ENCODE results near the gene PDZRN3. TPM values are rescaled to one million over a fixed set of nuclear protein-coding genes. Genes with fewer than 3 reads are reported as not detected.

PDZRN3 gene
- total and polyA plus RNA-seq, 2 donors (not counting 3 experiments of a cell fraction or from before 2014, with no cell fraction given) = not detected

GRCh38 chr3:73543412-73543811 lies 81.3 kb downstream of the PDZRN3 start:
- POLR2A ChIA-PET = no interaction called here
- no peaks in the 10 kb centered on the region for H3K36me3 ChIP-seq (ENCODE audit: control insufficient read depth in 2 of 2, extremely low read depth in 1 of 2, insufficient read depth in 2 of 2, low read length in 2 of 2)
- H3K4me3 ChIP-seq (replicated peaks in 1 of 3; ENCODE audit: insufficient read depth in 1 of 3, low read depth in 1 of 3, low read length in 3 of 3) = no peak overlapping the region
- no peaks in the 10 kb centered on the region for H3K4me1 ChIP-seq (ENCODE audit: control insufficient read depth, extremely low read depth, insufficient read depth, low read length)
- H3K9me1 ChIP-seq (replicated peaks; ENCODE audit: control insufficient read depth, extremely low read depth, insufficient read depth, low read length) = no peaks in the 10 kb centered on the region
- H3K27ac ChIP-seq (ENCODE audit: insufficient read depth, low read depth, low read length) = no peak overlapping the region
- H3K27me3 ChIP-seq (ENCODE audit: control insufficient read depth in 2 of 2, insufficient read depth in 2 of 2, low read length in 2 of 2) = no peaks in the 10 kb centered on the region
- H3K9ac ChIP-seq (replicated peaks; ENCODE audit: extremely low read depth, insufficient read depth, low read length) = no peak overlapping the region
- CTCF ChIA-PET = no interaction called here
- BruUV-seq (replicated peaks) = no TSS peak
- no peaks in the 10 kb centered on the region for H4K20me1 ChIP-seq (replicated peaks; ENCODE audit: control insufficient read depth, extremely low read depth, insufficient read depth, low read length)
- TF ChIP-seq EZH2 (IDR thresholded peaks at IDR 0.05; ENCODE audit: borderline replicate concordance, low read depth, low read length, severe bottlenecking) (no peak), POLR2A (IDR thresholded peaks at IDR 0.05; ENCODE audit: low read depth, low read length) (no peak), GATA2 (IDR thresholded peaks at IDR 0.05; ENCODE audit: insufficient read depth, insufficient read length, low read depth, low read length) (no peak), MYC (IDR thresholded peaks at IDR 0.05; ENCODE audit: low read depth, low read length) (no peak), POLR2AphosphoS5 (IDR thresholded peaks at IDR 0.05; ENCODE audit: insufficient read depth, low read depth, low read length) (no peak)
- no peaks in the 10 kb centered on the region for H3K9me3 ChIP-seq (replicated peaks; ENCODE audit: control insufficient read depth, insufficient read depth, low read length)
- dilution Hi-C loops (cut with MboI; ENCODE audit: extremely low pct_ligation_motif_present, low sequenced_read_pairs) (no loop called here), intact Hi-C loops (cut with micrococcal nuclease) (no loop called here)
- no peaks in the 10 kb centered on the region for H3K79me2 ChIP-seq (ENCODE audit: control insufficient read depth, insufficient read depth, low read length)
- H2AFZ ChIP-seq (ENCODE audit: low read depth, low read length) = no peak overlapping the region
- H3K4me2 ChIP-seq (ENCODE audit: insufficient read depth, low read length) = no peak overlapping the region
- DNase-seq (ENCODE audit: low read depth, low spot score) (no peak), FAIRE-seq (no peak)

GRCh38 chr3:73542136-73542535 lies 82.6 kb downstream of the PDZRN3 start:
- BruUV-seq (replicated peaks) = no TSS peak
- POLR2A ChIA-PET = no interaction called here

More at GRCh38 chr3:73542136-73542535, 82.6 kb downstream of the PDZRN3 start:
- H3K9me1 ChIP-seq (replicated peaks; ENCODE audit: control insufficient read depth, extremely low read depth, insufficient read depth, low read length) = no peaks in the 10 kb centered on the region
- intact Hi-C loops (cut with micrococcal nuclease) = no loop called here
- no peak overlapping the region for H3K27ac ChIP-seq (ENCODE audit: insufficient read depth, low read depth, low read length)
- DNase-seq (ENCODE audit: low read depth, low spot score) = no peak
- CTCF ChIA-PET = no interaction called here
- H2AFZ ChIP-seq (ENCODE audit: low read depth, low read length) = no peak overlapping the region
- H3K4me2 ChIP-seq (ENCODE audit: insufficient read depth, low read length) = no peak overlapping the region
- no peak for FAIRE-seq
- H4K20me1 ChIP-seq (replicated peaks; ENCODE audit: control insufficient read depth, extremely low read depth, insufficient read depth, low read length) = no peaks in the 10 kb centered on the region
- H3K4me1 ChIP-seq (ENCODE audit: control insufficient read depth, extremely low read depth, insufficient read depth, low read length) = no peaks in the 10 kb centered on the region
- no peaks in the 10 kb centered on the region for H3K27me3 ChIP-seq (ENCODE audit: control insufficient read depth in 2 of 2, insufficient read depth in 2 of 2, low read length in 2 of 2)
- H3K9ac ChIP-seq (replicated peaks; ENCODE audit: extremely low read depth, insufficient read depth, low read length) = no peak overlapping the region
- H3K4me3 ChIP-seq (replicated peaks in 1 of 3; ENCODE audit: insufficient read depth in 1 of 3, low read depth in 1 of 3, low read length in 3 of 3) = no peak overlapping the region
- TF ChIP-seq MYC (IDR thresholded peaks at IDR 0.05; ENCODE audit: low read depth, low read length) (no peak), POLR2AphosphoS5 (IDR thresholded peaks at IDR 0.05; ENCODE audit: insufficient read depth, low read depth, low read length) (no peak), EZH2 (IDR thresholded peaks at IDR 0.05; ENCODE audit: borderline replicate concordance, low read depth, low read length, severe bottlenecking) (no peak), CTCF (IDR thresholded peaks at IDR 0.05; ENCODE audit: extremely low read depth in 1 of 2, insufficient read depth in 1 of 2, low read depth in 1 of 2, low read length in 2 of 2) (no peak), MAX (IDR thresholded peaks at IDR 0.05; ENCODE audit: insufficient read depth, insufficient read length) (no peak), JUN (IDR thresholded peaks at IDR 0.05; ENCODE audit: borderline replicate concordance, insufficient read depth, insufficient read length, low read depth) (no peak), FOS (IDR thresholded peaks at IDR 0.05; ENCODE audit: borderline replicate concordance, insufficient read depth, low read length) (no peak), GATA2 (IDR thresholded peaks at IDR 0.05; ENCODE audit: insufficient read depth, insufficient read length, low read depth, low read length) (no peak), POLR2A (IDR thresholded peaks at IDR 0.05; ENCODE audit: low read depth, low read length) (no peak)
- no peaks in the 10 kb centered on the region for H3K36me3 ChIP-seq (ENCODE audit: control insufficient read depth in 2 of 2, extremely low read depth in 1 of 2, insufficient read depth in 2 of 2, low read length in 2 of 2)
- no peaks in the 10 kb centered on the region for H3K9me3 ChIP-seq (replicated peaks; ENCODE audit: control insufficient read depth, insufficient read depth, low read length)
- dilution Hi-C loops (cut with MboI; ENCODE audit: extremely low pct_ligation_motif_present, low sequenced_read_pairs) = no loop called here
- H3K79me2 ChIP-seq (ENCODE audit: control insufficient read depth, insufficient read depth, low read length) = no peaks in the 10 kb centered on the region
